Measurements from ENCODE around the gene CD6.
"Not testable (repeated sequence)": the region's sequence is repeated elsewhere in the genome, so short reads cannot be mapped to it uniquely, and the experiment has no call there.

CD6 gene

DNA sequence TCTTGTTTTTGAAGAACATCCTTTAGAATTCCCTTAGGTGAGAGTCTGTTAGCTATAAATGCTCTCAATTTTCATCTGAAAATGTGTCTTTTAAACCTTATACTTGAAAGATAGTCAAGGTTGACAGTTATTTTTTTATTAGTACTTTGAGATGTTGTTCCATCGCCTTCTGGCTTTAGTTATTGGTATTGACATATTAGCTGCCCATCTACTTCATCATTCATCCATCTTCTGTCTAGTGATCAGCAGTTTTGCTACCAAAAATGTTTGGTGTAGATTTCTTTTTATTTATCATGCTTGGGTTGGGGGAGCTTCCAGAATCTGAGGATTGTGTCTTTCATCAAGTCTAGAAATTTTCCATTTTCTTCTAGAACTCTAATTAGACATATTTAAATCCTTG, 3.3 kb upstream of the CD6 start:
- H3K36me3 ChIP-seq (ENCODE audit: control insufficient read depth in 1 of 2, insufficient read depth in 2 of 2, low read length in 2 of 2) = no peaks in the 10 kb centered on the region

DNA sequence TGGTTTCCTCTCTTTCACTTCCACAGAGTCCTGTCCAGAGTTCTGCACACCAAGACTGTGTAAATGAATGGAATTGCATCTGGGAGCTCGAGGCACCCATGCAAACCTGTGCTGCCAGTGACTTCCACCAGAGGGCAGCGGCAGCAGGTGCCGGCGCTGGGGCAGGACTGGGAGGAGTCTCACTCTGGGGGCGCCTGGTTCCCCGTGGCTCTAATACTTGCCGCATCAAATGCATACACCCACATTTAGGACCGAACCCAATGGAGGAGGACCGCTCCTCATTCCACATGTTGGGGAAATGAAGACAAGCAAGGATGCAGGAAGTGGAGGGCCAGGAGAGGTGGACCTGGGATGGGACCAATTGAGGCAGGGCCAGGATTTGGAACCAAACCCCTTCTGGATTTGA, 1.1 kb upstream of the CD6 start:
- Histone ChIP-seq H3K9ac (ENCODE audit: low read depth in 1 of 2, low read length in 2 of 2) (no peak overlapping the region), H3K27me3 (ENCODE audit: control insufficient read depth in 1 of 2, insufficient read depth in 2 of 2, low read length in 2 of 2) (no peaks in the 10 kb centered on the region), H3K4me1 (ENCODE audit: control insufficient read depth in 1 of 2, insufficient read depth in 2 of 2, low read length in 2 of 2) (no peaks in the 10 kb centered on the region), H3K27ac (ENCODE audit: low read depth, low read length) (no peak overlapping the region), H3K9me3 (ENCODE audit: control insufficient read depth in 1 of 2, low read length in 2 of 2) (no peaks in the 10 kb centered on the region), H3K4me3 (ENCODE audit: low read depth in 1 of 2, low read length in 2 of 2) (no peak overlapping the region), H3K36me3 (ENCODE audit: control insufficient read depth in 1 of 2, insufficient read depth in 2 of 2, low read length in 2 of 2) (no peaks in the 10 kb centered on the region)

More for the DNA sequence above, 3.3 kb upstream of the CD6 start:
- H3K27me3 ChIP-seq (ENCODE audit: control insufficient read depth in 1 of 2, insufficient read depth in 2 of 2, low read length in 2 of 2) = no peaks in the 10 kb centered on the region
- H3K4me3 ChIP-seq (ENCODE audit: low read depth in 1 of 2, low read length in 2 of 2) = no peak overlapping the region
- no peaks in the 10 kb centered on the region for H3K9me3 ChIP-seq (ENCODE audit: control insufficient read depth in 1 of 2, low read length in 2 of 2)
- no peak overlapping the region for H3K9ac ChIP-seq (ENCODE audit: low read depth in 1 of 2, low read length in 2 of 2)
- H3K27ac ChIP-seq (ENCODE audit: low read depth, low read length) = no peak overlapping the region
- no peaks in the 10 kb centered on the region for H3K4me1 ChIP-seq (ENCODE audit: control insufficient read depth in 1 of 2, insufficient read depth in 2 of 2, low read length in 2 of 2)

DNA sequence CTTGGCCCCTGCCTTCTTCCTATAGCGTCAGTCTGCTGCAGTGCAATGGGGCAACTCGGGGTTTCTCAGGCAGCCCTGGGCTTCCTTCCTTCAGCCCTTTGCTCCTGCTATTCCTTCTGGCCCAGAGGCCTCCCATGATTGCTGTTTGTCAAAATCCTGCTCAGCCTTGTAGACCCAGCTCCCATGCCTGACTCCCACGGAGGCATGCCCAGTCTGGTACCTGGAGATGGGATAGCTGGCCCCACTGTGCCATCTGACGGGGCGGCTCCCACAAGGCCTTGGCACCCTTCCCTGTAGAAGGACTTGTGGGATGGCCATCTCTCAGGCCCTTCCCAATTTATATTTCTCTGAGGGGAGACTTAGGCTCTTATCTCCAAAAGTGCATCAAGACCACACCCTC, 590 bp upstream of the CD6 start:
- Histone ChIP-seq H3K4me1 (ENCODE audit: control insufficient read depth in 1 of 2, insufficient read depth in 2 of 2, low read length in 2 of 2) (no peaks in the 10 kb centered on the region), H3K27me3 (ENCODE audit: control insufficient read depth in 1 of 2, insufficient read depth in 2 of 2, low read length in 2 of 2) (no peaks in the 10 kb centered on the region), H3K27ac (ENCODE audit: low read depth, low read length) (no peak overlapping the region), H3K9me3 (ENCODE audit: control insufficient read depth in 1 of 2, low read length in 2 of 2) (no peaks in the 10 kb centered on the region), H3K4me3 (ENCODE audit: low read depth in 1 of 2, low read length in 2 of 2) (no peak overlapping the region), H3K36me3 (ENCODE audit: control insufficient read depth in 1 of 2, insufficient read depth in 2 of 2, low read length in 2 of 2) (no peaks in the 10 kb centered on the region), H3K9ac (ENCODE audit: low read depth in 1 of 2, low read length in 2 of 2) (no peak overlapping the region)

DNA sequence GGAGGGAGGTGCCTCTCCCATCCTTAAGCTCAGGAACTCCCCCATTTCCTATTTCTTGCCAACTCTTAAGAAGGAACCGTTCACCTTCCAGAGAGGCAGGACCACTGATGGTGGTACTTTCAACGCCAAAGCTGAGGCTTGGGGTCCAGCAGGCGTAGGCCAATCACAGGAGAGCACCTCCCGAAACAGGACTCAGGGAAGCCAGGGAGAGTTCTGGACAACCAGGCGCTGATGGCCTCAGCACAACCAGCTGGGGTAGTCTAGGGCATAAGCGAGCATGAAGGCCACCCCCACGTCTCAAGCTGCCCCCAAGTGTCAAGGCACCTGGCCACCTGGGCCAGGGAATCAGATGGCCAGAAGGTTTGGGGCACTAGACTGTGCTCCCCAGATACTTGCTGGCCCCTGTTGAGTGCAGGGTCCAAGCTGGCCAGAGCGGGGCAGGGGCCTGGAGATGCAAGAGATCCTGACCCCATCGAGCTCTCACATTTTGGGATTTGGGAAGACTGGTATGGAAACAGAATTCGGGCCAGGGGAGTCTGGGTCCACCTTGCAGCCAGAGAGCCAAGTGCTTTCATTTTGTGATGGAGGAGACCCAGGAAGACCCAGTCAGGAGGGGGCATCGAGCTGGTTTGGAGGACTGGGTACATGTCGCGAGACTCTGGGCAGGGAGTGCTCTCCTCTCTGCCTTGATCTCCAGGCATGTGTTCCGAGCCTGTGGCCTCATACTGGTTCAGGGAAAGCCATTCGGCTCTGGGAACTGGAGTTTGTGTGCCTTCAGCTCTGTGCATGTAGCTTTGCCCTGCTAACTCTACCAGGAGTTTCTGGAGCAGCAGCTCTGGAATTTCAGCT, 926 bp downstream of the CD6 start:
- Histone ChIP-seq H3K9ac (ENCODE audit: low read depth in 1 of 2, low read length in 2 of 2) (peak overlapping the region; percentile 31 to 51), H3K4me1 (ENCODE audit: control insufficient read depth in 1 of 2, insufficient read depth in 2 of 2, low read length in 2 of 2) (peaks cover 0 to 4% of the 10 kb centered on the region in 2 donors), H3K27ac (ENCODE audit: low read depth, low read length) (no peak overlapping the region)

DNA sequence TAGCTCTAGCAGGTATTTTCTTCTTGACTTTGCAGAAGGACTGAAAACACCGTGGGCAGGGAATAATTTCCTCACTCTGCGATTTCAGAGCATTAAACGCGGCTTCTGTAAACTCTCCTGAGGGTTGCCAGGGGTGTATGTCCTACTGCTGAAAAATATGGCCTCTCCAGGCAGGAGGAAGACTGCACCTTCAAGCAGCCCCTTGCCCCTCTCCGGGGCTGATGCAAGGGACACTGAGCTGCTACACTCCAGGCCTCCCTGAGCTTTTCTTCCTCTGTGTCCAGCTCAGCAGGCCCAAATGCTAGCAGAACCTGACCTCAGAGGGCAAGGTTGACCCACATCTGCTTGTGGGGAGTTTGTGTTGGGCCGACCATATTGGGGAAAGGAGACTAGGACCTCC, 2.2 kb downstream of the CD6 start:
- peak overlapping the region; percentile 40 to 44 for H3K4me3 ChIP-seq (ENCODE audit: low read depth in 1 of 2, low read length in 2 of 2)
- no peak overlapping the region for H3K27ac ChIP-seq (ENCODE audit: low read depth, low read length)
- no peaks in the 10 kb centered on the region for H3K27me3 ChIP-seq (ENCODE audit: control insufficient read depth in 1 of 2, insufficient read depth in 2 of 2, low read length in 2 of 2)
- no peaks in the 10 kb centered on the region for H3K9me3 ChIP-seq (ENCODE audit: control insufficient read depth in 1 of 2, low read length in 2 of 2)
- peaks cover 0 to 4% of the 10 kb centered on the region in 2 donors for H3K4me1 ChIP-seq (ENCODE audit: control insufficient read depth in 1 of 2, insufficient read depth in 2 of 2, low read length in 2 of 2)
- peak overlapping the region; percentile 8 to 43 for H3K9ac ChIP-seq (ENCODE audit: low read depth in 1 of 2, low read length in 2 of 2)
- H3K36me3 ChIP-seq (ENCODE audit: control insufficient read depth in 1 of 2, insufficient read depth in 2 of 2, low read length in 2 of 2) = no peaks in the 10 kb centered on the region

More for the DNA sequence above, 926 bp downstream of the CD6 start:
- H3K27me3 ChIP-seq (ENCODE audit: control insufficient read depth in 1 of 2, insufficient read depth in 2 of 2, low read length in 2 of 2) = no peaks in the 10 kb centered on the region
- H3K4me3 ChIP-seq (ENCODE audit: low read depth in 1 of 2, low read length in 2 of 2) = peak overlapping the region; percentile 44 to 53
- H3K36me3 ChIP-seq (ENCODE audit: control insufficient read depth in 1 of 2, insufficient read depth in 2 of 2, low read length in 2 of 2) = no peaks in the 10 kb centered on the region
- H3K9me3 ChIP-seq (ENCODE audit: control insufficient read depth in 1 of 2, low read length in 2 of 2) = no peaks in the 10 kb centered on the region

DNA sequence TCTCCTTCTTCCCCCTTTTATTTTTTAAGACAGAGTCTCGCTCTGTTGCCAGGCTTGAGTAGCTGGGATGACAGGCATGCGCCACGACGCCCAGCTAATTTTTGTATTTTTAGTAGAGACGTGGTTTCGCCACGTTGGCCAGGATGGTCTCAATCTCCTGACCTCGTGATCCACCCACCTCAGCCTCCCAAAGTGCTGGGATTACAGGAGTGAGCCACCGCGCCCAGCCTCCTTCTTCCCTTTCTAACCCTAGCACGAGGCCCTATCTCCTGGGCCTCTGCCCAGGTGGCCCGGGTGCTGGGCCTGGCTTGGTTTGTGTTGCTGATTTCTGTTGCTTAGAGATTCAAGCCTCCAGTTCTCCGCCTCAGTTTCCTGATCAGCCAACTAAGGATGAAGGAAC, 2.8 kb downstream of the CD6 start:
- Histone ChIP-seq H3K4me3 (ENCODE audit: low read depth in 1 of 2, low read length in 2 of 2) (peak overlapping the region in 1 of 2 donors; percentile 40), H3K9ac (ENCODE audit: low read depth in 1 of 2, low read length in 2 of 2) (peak overlapping the region in 1 of 2 donors; percentile 33)
- H3K9me3 ChIP-seq (ENCODE audit: control insufficient read depth in 1 of 2, low read length in 2 of 2); H3K4me1 ChIP-seq (ENCODE audit: control insufficient read depth in 1 of 2, insufficient read depth in 2 of 2, low read length in 2 of 2); H3K36me3 ChIP-seq (ENCODE audit: control insufficient read depth in 1 of 2, insufficient read depth in 2 of 2, low read length in 2 of 2); H3K27ac ChIP-seq (ENCODE audit: low read depth, low read length); H3K27me3 ChIP-seq (ENCODE audit: control insufficient read depth in 1 of 2, insufficient read depth in 2 of 2, low read length in 2 of 2): not testable (repeated sequence)

DNA sequence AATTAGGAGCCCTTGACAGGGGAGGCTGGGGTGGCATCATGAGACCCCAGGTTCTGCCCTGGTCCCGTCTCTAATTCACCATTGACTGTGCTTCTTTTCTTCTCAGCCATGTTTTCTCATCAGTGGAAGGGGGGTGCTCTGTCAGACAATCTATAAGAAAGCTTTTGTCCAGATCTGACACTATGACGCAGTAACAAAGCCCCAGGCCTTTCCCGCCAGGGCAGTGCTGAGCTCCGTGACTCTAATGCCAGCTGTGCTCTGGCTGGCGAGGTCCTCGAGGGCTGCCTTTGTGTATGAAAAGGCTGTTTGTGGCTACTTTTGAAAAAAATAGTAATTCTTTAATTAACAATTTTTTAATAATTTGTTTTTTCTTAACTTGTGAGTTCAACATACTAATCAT, 3.2 kb downstream of the CD6 start:
- Histone ChIP-seq H3K9ac (ENCODE audit: low read depth in 1 of 2, low read length in 2 of 2) (peak overlapping the region in 1 of 2 donors; percentile 33), H3K4me3 (ENCODE audit: low read depth in 1 of 2, low read length in 2 of 2) (no peak overlapping the region), H3K27me3 (ENCODE audit: control insufficient read depth in 1 of 2, insufficient read depth in 2 of 2, low read length in 2 of 2) (no peaks in the 10 kb centered on the region), H3K4me1 (ENCODE audit: control insufficient read depth in 1 of 2, insufficient read depth in 2 of 2, low read length in 2 of 2) (peaks cover 0 to 5% of the 10 kb centered on the region in 2 donors), H3K36me3 (ENCODE audit: control insufficient read depth in 1 of 2, insufficient read depth in 2 of 2, low read length in 2 of 2) (no peaks in the 10 kb centered on the region), H3K27ac (ENCODE audit: low read depth, low read length) (no peak overlapping the region), H3K9me3 (ENCODE audit: control insufficient read depth in 1 of 2, low read length in 2 of 2) (no peaks in the 10 kb centered on the region)

DNA sequence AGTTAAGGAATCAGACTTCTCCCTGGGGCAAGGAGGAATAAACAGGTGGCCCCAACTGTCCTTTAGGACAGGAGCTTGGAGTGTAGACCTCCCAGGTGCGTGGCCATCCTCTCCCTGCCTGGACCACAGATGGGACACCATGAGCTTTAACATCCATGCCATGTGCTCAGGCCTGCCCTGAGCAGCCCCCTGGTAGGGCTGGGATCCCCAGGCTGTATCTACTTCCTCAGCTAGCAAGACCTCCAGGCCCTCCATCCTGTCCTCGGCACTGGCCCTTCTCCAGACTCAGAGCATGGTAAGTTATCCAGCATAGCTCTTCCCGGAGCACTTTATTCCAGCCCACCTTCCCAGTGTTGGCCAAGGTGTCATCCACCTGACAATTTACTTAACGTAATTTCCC, 5.7 kb downstream of the CD6 start:
- Histone ChIP-seq H3K27ac (ENCODE audit: low read depth, low read length) (no peak overlapping the region), H3K4me3 (ENCODE audit: low read depth in 1 of 2, low read length in 2 of 2) (no peak overlapping the region), H3K4me1 (ENCODE audit: control insufficient read depth in 1 of 2, insufficient read depth in 2 of 2, low read length in 2 of 2) (peaks cover 0 to 7% of the 10 kb centered on the region in 2 donors), H3K27me3 (ENCODE audit: control insufficient read depth in 1 of 2, insufficient read depth in 2 of 2, low read length in 2 of 2) (no peaks in the 10 kb centered on the region), H3K9ac (ENCODE audit: low read depth in 1 of 2, low read length in 2 of 2) (no peak overlapping the region), H3K36me3 (ENCODE audit: control insufficient read depth in 1 of 2, insufficient read depth in 2 of 2, low read length in 2 of 2) (no peaks in the 10 kb centered on the region), H3K9me3 (ENCODE audit: control insufficient read depth in 1 of 2, low read length in 2 of 2) (no peaks in the 10 kb centered on the region)

DNA sequence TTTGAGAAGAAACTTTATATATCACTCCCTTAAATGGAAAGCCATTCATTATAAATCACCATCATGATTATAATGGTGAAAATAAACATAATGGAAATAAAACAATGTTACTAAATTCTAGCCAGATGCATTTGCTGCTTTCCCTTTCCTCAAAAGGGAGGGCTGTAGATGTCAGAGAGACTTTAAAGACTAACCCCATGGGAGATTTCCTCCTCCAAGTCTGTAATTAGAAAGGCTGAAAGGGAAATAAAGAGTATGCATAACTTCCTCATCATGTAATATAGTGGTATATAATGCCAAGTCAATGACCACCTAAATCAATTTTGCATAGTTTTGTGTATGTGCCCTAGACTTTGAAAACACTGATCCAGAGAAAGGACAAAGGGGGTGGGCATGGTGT, 6.4 kb downstream of the CD6 start:
- no peaks in the 10 kb centered on the region for H3K9me3 ChIP-seq (ENCODE audit: control insufficient read depth in 1 of 2, low read length in 2 of 2)
- H3K4me3 ChIP-seq (ENCODE audit: low read depth in 1 of 2, low read length in 2 of 2) = no peak overlapping the region
- H3K36me3 ChIP-seq (ENCODE audit: control insufficient read depth in 1 of 2, insufficient read depth in 2 of 2, low read length in 2 of 2) = no peaks in the 10 kb centered on the region
- H3K9ac ChIP-seq (ENCODE audit: low read depth in 1 of 2, low read length in 2 of 2) = no peak overlapping the region
- H3K27me3 ChIP-seq (ENCODE audit: control insufficient read depth in 1 of 2, insufficient read depth in 2 of 2, low read length in 2 of 2) = no peaks in the 10 kb centered on the region
- no peak overlapping the region for H3K27ac ChIP-seq (ENCODE audit: low read depth, low read length)
- peaks cover 0 to 7% of the 10 kb centered on the region in 2 donors for H3K4me1 ChIP-seq (ENCODE audit: control insufficient read depth in 1 of 2, insufficient read depth in 2 of 2, low read length in 2 of 2)

DNA sequence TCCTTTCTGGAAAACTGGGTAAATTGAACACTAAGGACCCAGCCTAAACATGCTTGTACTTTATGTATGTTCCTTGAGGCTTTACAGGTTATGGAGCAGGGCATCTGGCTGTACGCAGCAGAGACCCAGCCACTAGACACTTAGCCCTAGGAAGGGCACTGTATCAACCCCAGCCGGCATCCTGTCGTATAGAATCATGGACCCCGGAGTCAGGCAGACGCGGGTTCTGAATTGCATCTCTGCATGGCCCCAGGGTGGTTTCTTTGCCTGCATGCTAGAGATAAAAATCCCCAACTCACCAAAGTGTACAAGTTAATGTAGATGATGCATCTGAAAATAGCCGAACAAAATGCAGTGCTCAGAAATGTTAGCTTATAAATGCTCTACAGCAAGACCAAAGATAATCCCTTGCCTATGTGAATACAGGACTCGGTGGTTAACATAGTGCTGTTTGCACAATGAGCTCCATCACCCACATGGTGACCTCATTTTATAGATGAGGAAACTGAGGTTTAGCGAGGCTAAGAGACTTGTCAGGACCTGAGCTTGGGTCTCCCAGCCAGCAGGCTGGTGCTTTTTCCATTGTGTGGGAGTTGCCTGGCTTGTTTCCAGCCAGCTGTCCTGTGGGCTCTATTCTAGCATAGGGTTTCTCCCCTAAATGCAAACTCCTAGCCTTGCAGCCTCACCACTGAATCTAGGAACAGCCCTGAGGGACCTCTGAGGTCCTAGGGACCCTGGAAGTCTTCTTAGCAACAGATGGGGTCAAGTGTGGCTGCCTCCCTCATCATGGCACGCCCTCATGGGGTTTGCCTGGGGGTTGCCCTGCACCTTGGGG, 7.3 kb downstream of the CD6 start:
- Histone ChIP-seq H3K9ac (ENCODE audit: low read depth in 1 of 2, low read length in 2 of 2) (no peak overlapping the region), H3K9me3 (ENCODE audit: control insufficient read depth in 1 of 2, low read length in 2 of 2) (no peaks in the 10 kb centered on the region), H3K4me3 (ENCODE audit: low read depth in 1 of 2, low read length in 2 of 2) (no peak overlapping the region), H3K27me3 (ENCODE audit: control insufficient read depth in 1 of 2, insufficient read depth in 2 of 2, low read length in 2 of 2) (no peaks in the 10 kb centered on the region), H3K27ac (ENCODE audit: low read depth, low read length) (peak overlapping the region; percentile 1), H3K4me1 (ENCODE audit: control insufficient read depth in 1 of 2, insufficient read depth in 2 of 2, low read length in 2 of 2) (peaks cover 0 to 7% of the 10 kb centered on the region in 2 donors), H3K36me3 (ENCODE audit: control insufficient read depth in 1 of 2, insufficient read depth in 2 of 2, low read length in 2 of 2) (no peaks in the 10 kb centered on the region)

All from duodenal mucosa (tissue), 2 donors.